ENCODE results near the gene OFD1. TPM values are rescaled to one million over a fixed set of nuclear protein-coding genes. Genes with fewer than 3 reads are reported as not detected.

OFD1 gene
- total RNA-seq, 1 donor from 2014 or later, result 10.6 TPM

GRCh38 chrX:13808293-13808692, 73.7 kb downstream of the OFD1 start:
- intact Hi-C loops (cut with micrococcal nuclease), result no loop called here
- Histone ChIP-seq H3K4me3 (no peak overlapping the region), H3K27ac (replicated peaks) (no peak overlapping the region), H3K27me3 (ENCODE audit: low read depth) (no peaks in the 10 kb centered on the region), H3K36me3 (no peaks in the 10 kb centered on the region), H3K4me1 (no peaks in the 10 kb centered on the region), H3K9me3 (replicated peaks) (no peaks in the 10 kb centered on the region)
- no peak for TF ChIP-seq CTCF (IDR thresholded peaks at IDR 0.05; ENCODE audit: borderline replicate concordance)
- DNase-seq, result no peak

- Histone ChIP-seq H3K4me3 (no peak overlapping the region), H3K27ac (replicated peaks) (no peak overlapping the region), H3K36me3 (no peaks in the 10 kb centered on the region), H3K27me3 (ENCODE audit: low read depth) (no peaks in the 10 kb centered on the region), H3K4me1 (no peaks in the 10 kb centered on the region), H3K9me3 (replicated peaks) (no peaks in the 10 kb centered on the region)
- intact Hi-C loops (cut with micrococcal nuclease), result no loop called here
- no peak for DNase-seq
- no peak for TF ChIP-seq CTCF (IDR thresholded peaks at IDR 0.05; ENCODE audit: borderline replicate concordance)
These were observed 74.3 kb downstream of the OFD1 start for GRCh38 chrX:13808865-13809264.

DNA sequence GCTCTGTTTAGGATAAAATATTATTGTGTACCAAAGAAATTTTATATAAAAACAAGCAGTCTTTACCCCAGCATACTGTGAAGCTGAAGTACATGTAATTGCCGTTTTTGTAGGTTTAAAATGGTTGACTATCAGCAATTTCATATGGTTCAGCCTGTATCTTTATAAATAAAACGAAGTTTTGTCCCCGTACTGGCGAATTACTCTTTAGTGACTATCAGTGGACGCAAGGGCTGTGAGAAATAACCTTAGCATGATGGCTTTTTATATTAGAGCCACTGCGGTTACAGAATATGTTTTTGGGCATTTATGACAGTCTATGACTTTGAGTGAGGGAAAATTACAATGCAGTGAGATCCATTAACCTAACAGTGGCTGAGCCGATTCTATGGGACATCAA, 81.1 kb downstream of the OFD1 start:
- Histone ChIP-seq H3K4me3 (no peak overlapping the region), H3K4me1 (no peaks in the 10 kb centered on the region), H3K27ac (replicated peaks) (no peak overlapping the region), H3K27me3 (ENCODE audit: low read depth) (no peaks in the 10 kb centered on the region), H3K9me3 (replicated peaks) (no peaks in the 10 kb centered on the region), H3K36me3 (no peaks in the 10 kb centered on the region)
- DNase-seq, result no peak
- intact Hi-C loops (cut with micrococcal nuclease), result no loop called here
- TF ChIP-seq CTCF (IDR thresholded peaks at IDR 0.05; ENCODE audit: borderline replicate concordance), result no peak

DNA sequence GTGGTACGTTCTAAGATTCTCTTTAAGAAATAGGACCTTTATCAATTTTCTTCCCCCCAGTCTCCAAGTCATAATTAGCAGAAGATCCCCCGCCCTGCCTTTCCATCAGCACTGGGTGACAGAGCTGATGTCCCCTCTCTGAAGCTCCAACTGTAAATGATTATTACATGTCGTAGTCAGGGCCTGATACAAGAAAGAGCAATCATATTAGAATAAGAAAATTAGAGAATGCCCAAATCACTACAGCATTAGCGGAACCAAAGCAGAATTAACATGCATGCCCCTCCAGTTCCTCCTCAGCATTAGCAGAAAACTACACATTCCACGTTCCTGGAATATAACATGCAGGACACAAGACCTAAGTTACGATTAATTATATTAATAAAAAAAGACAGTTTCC, 81.6 kb downstream of the OFD1 start:
- Histone ChIP-seq H3K27ac (replicated peaks) (no peak overlapping the region), H3K4me3 (no peak overlapping the region), H3K27me3 (ENCODE audit: low read depth) (no peaks in the 10 kb centered on the region), H3K9me3 (replicated peaks) (no peaks in the 10 kb centered on the region), H3K4me1 (no peaks in the 10 kb centered on the region), H3K36me3 (no peaks in the 10 kb centered on the region)
- intact Hi-C loops (cut with micrococcal nuclease), result no loop called here
- no peak for DNase-seq
- no peak for TF ChIP-seq CTCF (IDR thresholded peaks at IDR 0.05; ENCODE audit: borderline replicate concordance)

- no peak for DNase-seq
- Histone ChIP-seq H3K4me3 (no peak within 1 kb of the TSS), H3K27me3 (ENCODE audit: low read depth) (no peaks in the 10 kb centered on the region), H3K27ac (replicated peaks) (no peak within 1 kb of the TSS), H3K9me3 (replicated peaks) (no peaks in the 10 kb centered on the region), H3K36me3 (no peaks in the 10 kb centered on the region), H3K4me1 (no peaks in the 10 kb centered on the region)
- TF ChIP-seq CTCF (IDR thresholded peaks at IDR 0.05; ENCODE audit: borderline replicate concordance), result no peak
- intact Hi-C loops (cut with micrococcal nuclease), result no loop called here
These were observed 82.4 kb downstream of the OFD1 start, which contains the start of gene GPM6B for GRCh38 chrX:13816643-13817627. Gene GPM6B, minus strand, starts transcription at chrX:13817093. Its CDS starts 189 bp downstream, at chrX:13816904.

Other genes starting within 250 kb of the OFD1 start
- not detected for gene EGFL6, start 165.1 kb upstream of the OFD1 start, total RNA-seq
- gene TCEANC, start 81.6 kb upstream of the OFD1 start, total RNA-seq, result 7.9 TPM
- gene RAB9A, start 45.6 kb upstream of the OFD1 start, total RNA-seq, result 22.2 TPM
- gene TRAPPC2, start 128 bp upstream of the OFD1 start, total RNA-seq, result 7.2 TPM
- 4.5 TPM for gene GPM6B, start 82.3 kb downstream of the OFD1 start, total RNA-seq